Neuronal stem cell (in vitro differentiated cells): ENCODE data around the gene DEK.

ENCODE experiments used
- DNase-seq: peaks from one replicate; pipeline ENCODE4 v3.0.0-alpha.2; 2013; ENCODE audit warnings: low spot score
- H2AFZ ChIP-seq: one replicate; pipeline ENCODE4 v1.6.1; 2013; ENCODE audit warnings: mild to moderate bottlenecking, low read length, inconsistent platforms
- H2AK5ac ChIP-seq: 2 replicates; pipeline ENCODE4 v1.6.1; 2013; ENCODE audit warnings: low read depth, mild to moderate bottlenecking, inconsistent platforms, low read length, moderate library complexity, mixed read lengths
- H2BK120ac ChIP-seq: 2 replicates; pipeline ENCODE4 v1.6.1; 2013; ENCODE audit warnings: low read depth, mild to moderate bottlenecking, inconsistent platforms, low read length, moderate library complexity, mixed read lengths
- H2BK12ac ChIP-seq: one replicate; pipeline ENCODE4 v1.6.1; 2013; ENCODE audit warnings: low read length, inconsistent platforms
- H2BK15ac ChIP-seq: 2 replicates; pipeline ENCODE4 v1.6.1; 2013; ENCODE audit warnings: mild to moderate bottlenecking, low read length, inconsistent platforms, mixed read lengths
- H2BK5ac ChIP-seq: one replicate; pipeline ENCODE4 v1.6.1; 2013; ENCODE audit warnings: inconsistent platforms, mild to moderate bottlenecking, low read length, moderate library complexity
- H3K14ac ChIP-seq: one replicate; pipeline ENCODE4 v1.6.1; 2013; ENCODE audit warnings: low read length, inconsistent platforms
- H3K18ac ChIP-seq: 2 replicates; pipeline ENCODE4 v1.6.1; 2013; ENCODE audit warnings: low read length, inconsistent platforms
- H3K23ac ChIP-seq: 2 replicates; pipeline ENCODE4 v1.6.1; 2013; ENCODE audit warnings: low read depth, mild to moderate bottlenecking, mixed read lengths, low read length, inconsistent platforms; ENCODE audit not compliant: poor library complexity
- H3K27ac ChIP-seq: replicated peaks from 3 replicates; pipeline ENCODE4 v1.5.1; 2013; ENCODE audit warnings: low read length, inconsistent platforms
- H3K27me3 ChIP-seq, 3 experiments: 2 replicates each; pipeline ENCODE4 v1.6.1; 2013; ENCODE audit warnings: low read length in 3 of 3, mild to moderate bottlenecking in 2 of 3, inconsistent platforms in 1 of 3, low read depth in 1 of 3, mixed read lengths in 1 of 3, moderate library complexity in 1 of 3; ENCODE audit not compliant: control insufficient read depth in 3 of 3, insufficient read depth in 3 of 3
- H3K36me3 ChIP-seq, 2 donors: replicated peaks in 1 of 2; 2 replicates each; pipeline ENCODE4 v1.6.1; 2013; ENCODE audit warnings: low read length in 2 of 2; ENCODE audit not compliant: control insufficient read depth in 2 of 2, insufficient read depth in 2 of 2
- H3K4ac ChIP-seq: 2 replicates; pipeline ENCODE4 v1.6.1; 2013; ENCODE audit warnings: inconsistent platforms, mild to moderate bottlenecking, low read length, moderate library complexity
- H3K4me1 ChIP-seq, 2 donors: 1 replicate in 1 of 2; 2 replicates in 1 of 2; pipeline ENCODE4 v1.6.1; 2013; ENCODE audit warnings: low read length in 2 of 2, low read depth in 1 of 2; ENCODE audit not compliant: control insufficient read depth in 2 of 2, insufficient read depth in 1 of 2
- H3K4me2 ChIP-seq: one replicate; pipeline ENCODE4 v1.6.1; 2013; ENCODE audit warnings: mild to moderate bottlenecking, low read length, inconsistent platforms; ENCODE audit not compliant: insufficient read depth, poor library complexity, severe bottlenecking
- H3K4me3 ChIP-seq, 2 donors: 2 replicates each; pipeline ENCODE4 v1.5.1; 2013; ENCODE audit warnings: low read length in 2 of 2, mild to moderate bottlenecking in 2 of 2, inconsistent platforms in 1 of 2, moderate library complexity in 1 of 2
- H3K79me1 ChIP-seq: one replicate; pipeline ENCODE4 v1.6.1; 2013; ENCODE audit warnings: low read depth, mild to moderate bottlenecking, inconsistent platforms, low read length, moderate library complexity
- H3K9ac ChIP-seq: one replicate; pipeline ENCODE4 v1.6.1; 2013; ENCODE audit warnings: mild to moderate bottlenecking, low read depth, low read length, inconsistent platforms; ENCODE audit not compliant: poor library complexity
- H3K9me3 ChIP-seq, 2 donors: replicated peaks in 1 of 2; 2 replicates each; pipeline versions ENCODE3 to v1.6.1; 2013; ENCODE audit warnings: low read length in 2 of 2, mild to moderate bottlenecking in 2 of 2, inconsistent platforms in 1 of 2, low read depth in 1 of 2, mixed read lengths in 1 of 2, moderate library complexity in 1 of 2; ENCODE audit not compliant: control insufficient read depth in 2 of 2, insufficient read depth in 1 of 2
- H4K8ac ChIP-seq: one replicate; pipeline ENCODE4 v1.6.1; 2013; ENCODE audit warnings: low read depth, mild to moderate bottlenecking, inconsistent platforms, low read length, moderate library complexity
- H4K91ac ChIP-seq: one replicate; pipeline ENCODE4 v1.6.1; 2013; ENCODE audit warnings: low read length, low read depth, mild to moderate bottlenecking, inconsistent platforms; ENCODE audit not compliant: poor library complexity
- WGBS, 2 donors: extraction: QIAGEN DNeasy Blood & Tissue Kit; methylation state at CpG; one replicate each; pipeline ENCODE4 v1.1.7; 2013; ENCODE audit warnings: missing lambda C conversion rate in 2 of 2, mixed read lengths in 1 of 2; ENCODE audit not compliant: insufficient read length in 2 of 2, insufficient replicate concordance in 1 of 2; ENCODE audit errors: extremely low coverage in 2 of 2; 5-methylcytosine and 5-hydroxymethylcytosine counted together

DEK gene

GRCh38 chr6:18187701-18188100, 76.6 kb downstream of the DEK start:
- H2BK120ac ChIP-seq, result no peak overlapping the region
- no peak overlapping the region for H2BK12ac ChIP-seq
- H3K27me3 ChIP-seq, result no peaks in the 10 kb centered on the region
- H3K18ac ChIP-seq, result peak overlapping the region; percentile 44
- H3K9me3 ChIP-seq, result no peaks in the 10 kb centered on the region
- no peak overlapping the region for H3K27ac ChIP-seq
- no peak overlapping the region for H3K14ac ChIP-seq
- WGBS, 2 donors, result no CpG with 5 or more reads among the region's 10 CpGs
- no peak overlapping the region for H2BK5ac ChIP-seq
- H3K4me2 ChIP-seq, result no peak overlapping the region
- no peak overlapping the region for H3K4me3 ChIP-seq
- no peaks in the 10 kb centered on the region for H3K79me1 ChIP-seq
- H2AK5ac ChIP-seq, result no peak overlapping the region
- no peak overlapping the region for H4K8ac ChIP-seq
- H4K91ac ChIP-seq, result no peak overlapping the region
- no peak overlapping the region for H3K23ac ChIP-seq
- H2AFZ ChIP-seq, result no peak overlapping the region
- no peak overlapping the region for H3K4ac ChIP-seq
- H2BK15ac ChIP-seq, result no peak overlapping the region
- H3K36me3 ChIP-seq, result peaks cover 0 to 8% of the 10 kb centered on the region in 2 donors
- no peak overlapping the region for H3K9ac ChIP-seq
- H3K4me1 ChIP-seq, result peaks cover 6 to 14% of the 10 kb centered on the region in 2 donors
- DNase-seq, result no peak

GRCh38 chr6:18186540-18187250, 77.6 kb downstream of the DEK start:
- Histone ChIP-seq H2BK15ac (no peak overlapping the region), H3K4me2 (no peak overlapping the region), H3K9ac (no peak overlapping the region), H3K18ac (no peak overlapping the region), H3K79me1 (no peaks in the 10 kb centered on the region), H2BK12ac (no peak overlapping the region), H2AFZ (no peak overlapping the region), H2BK120ac (no peak overlapping the region), H3K36me3 (peaks cover 0 to 7% of the 10 kb centered on the region in 2 donors), H3K4ac (no peak overlapping the region), H2BK5ac (no peak overlapping the region), H3K4me1 (peaks cover 6 to 14% of the 10 kb centered on the region in 2 donors), H3K14ac (no peak overlapping the region), H4K8ac (no peak overlapping the region), H3K9me3 (no peaks in the 10 kb centered on the region), H3K23ac (no peak overlapping the region), H3K27me3 (no peaks in the 10 kb centered on the region), H4K91ac (no peak overlapping the region), H3K27ac (no peak overlapping the region), H3K4me3 (no peak overlapping the region), H2AK5ac (no peak overlapping the region)
- WGBS, 2 donors, result no CpG with 5 or more reads among the region's 4 CpGs
- DNase-seq, result no peak

- H3K18ac ChIP-seq, result no peak overlapping the region
- peaks cover 6 to 14% of the 10 kb centered on the region in 2 donors for H3K4me1 ChIP-seq
- no peaks in the 10 kb centered on the region for H3K27me3 ChIP-seq
- no peak overlapping the region for H3K23ac ChIP-seq
- no CpG with 5 or more reads among the region's 2 CpGs for WGBS, 2 donors
- DNase-seq, result no peak
- no peak overlapping the region for H2BK5ac ChIP-seq
- H3K36me3 ChIP-seq, result peaks cover 0 to under 1% of the 10 kb centered on the region in 2 donors
- H3K4me2 ChIP-seq, result no peak overlapping the region
- H4K8ac ChIP-seq, result no peak overlapping the region
- no peak overlapping the region for H4K91ac ChIP-seq
- no peak overlapping the region for H3K9ac ChIP-seq
- no peak overlapping the region for H2AK5ac ChIP-seq
- H3K27ac ChIP-seq, result no peak overlapping the region
- H3K79me1 ChIP-seq, result no peaks in the 10 kb centered on the region
- no peak overlapping the region for H3K4ac ChIP-seq
- H2AFZ ChIP-seq, result peak overlapping the region; percentile 43
- no peak overlapping the region for H2BK15ac ChIP-seq
- H2BK120ac ChIP-seq, result no peak overlapping the region
- no peak overlapping the region for H3K14ac ChIP-seq
- no peak overlapping the region for H2BK12ac ChIP-seq
- no peaks in the 10 kb centered on the region for H3K9me3 ChIP-seq
- no peak overlapping the region for H3K4me3 ChIP-seq
Measured at GRCh38 chr6:18186033-18186432, 78.3 kb downstream of the DEK start.

GRCh38 chr6:18185624-18186023, 78.7 kb downstream of the DEK start:
- no peak overlapping the region for H2AK5ac ChIP-seq
- no peak overlapping the region for H3K23ac ChIP-seq
- H3K27ac ChIP-seq, result no peak overlapping the region
- H3K4me1 ChIP-seq, result peaks cover 6 to 14% of the 10 kb centered on the region in 2 donors
- H3K14ac ChIP-seq, result no peak overlapping the region
- no peak overlapping the region for H4K8ac ChIP-seq
- no peaks in the 10 kb centered on the region for H3K36me3 ChIP-seq
- no peak overlapping the region for H4K91ac ChIP-seq
- no peak overlapping the region for H2AFZ ChIP-seq
- no peak overlapping the region for H3K4ac ChIP-seq
- no peak overlapping the region for H2BK5ac ChIP-seq
- H2BK15ac ChIP-seq, result no peak overlapping the region
- H3K79me1 ChIP-seq, result no peaks in the 10 kb centered on the region
- H3K9ac ChIP-seq, result no peak overlapping the region
- no peak overlapping the region for H2BK12ac ChIP-seq
- no CpG with 5 or more reads among the region's 1 CpG for WGBS, 2 donors
- DNase-seq, result no peak
- no peak overlapping the region for H2BK120ac ChIP-seq
- H3K18ac ChIP-seq, result no peak overlapping the region
- no peaks in the 10 kb centered on the region for H3K27me3 ChIP-seq
- no peaks in the 10 kb centered on the region for H3K9me3 ChIP-seq
- no peak overlapping the region for H3K4me3 ChIP-seq
- H3K4me2 ChIP-seq, result no peak overlapping the region
